HEK293 (cell line): ENCODE results near the gene PEAR1.
"Not testable (repeated sequence)": the region's sequence is repeated elsewhere in the genome, so short reads cannot be mapped to it uniquely, and the experiment has no call there.

Experiments used
- CTCF ChIA-PET: fragments of 350-600 bp; formaldehyde crosslinking; extraction: SDS; loops from one replicate; lab custom pipeline; 2021; ENCODE audit warnings: antibody characterized with exemption; lab: Yijun Ruan, JAX
- POLR2A ChIA-PET: fragments of 300-600 bp; formaldehyde crosslinking; extraction: SDS; loops from one replicate; lab custom pipeline; 2020; ENCODE audit warnings: antibody characterized with exemption, inconsistent platforms; lab: Yijun Ruan, JAX
- H3K27ac ChIP-seq: fragments of 200-500 bp; sonication (Bioruptor generic); 2 replicates; pipeline ENCODE4 v1.5.1; 2014; ENCODE audit warnings: low read depth, low read length, control low read depth, inconsistent platforms; ENCODE audit errors: extremely low read depth
- H3K36me3 ChIP-seq, 2 experiments: fragments of 200-500 bp in 1 of 2; sonication (Bioruptor generic) in 1 of 2; 1 replicate in 1 of 2; 2 replicates in 1 of 2; pipeline ENCODE4 v1.5.1; 2014 to 2017; ENCODE audit warnings: inconsistent platforms in 2 of 2, low read length in 2 of 2; ENCODE audit not compliant: control insufficient read depth in 2 of 2, insufficient read depth in 1 of 2
- H3K4me1 ChIP-seq: fragments of 200-500 bp; sonication (Bioruptor generic); 2 replicates; pipeline ENCODE4 v1.5.1; 2014; ENCODE audit warnings: mild to moderate bottlenecking, low read length, inconsistent platforms; ENCODE audit not compliant: control insufficient read depth, insufficient read depth
- H3K4me3 ChIP-seq: 2 replicates; pipeline ENCODE4 v1.5.1; 2011; ENCODE audit warnings: low read depth, mild to moderate bottlenecking, control low read depth, low read length, moderate library complexity
- H3K9me3 ChIP-seq: fragments of 200-500 bp; sonication (Bioruptor generic); 2 replicates; pipeline ENCODE4 v1.5.1; 2014; ENCODE audit warnings: low read depth, low read length, inconsistent platforms; ENCODE audit not compliant: control insufficient read depth, insufficient read depth
- BCL11B ChIP-seq: fragments of 450-650 bp; formaldehyde crosslinking; IDR thresholded peaks from 2 replicates; pipeline ENCODE4 v1.5.1; 2016; ENCODE audit warnings: low read depth, missing biosample characterization, missing genetic modification characterization
- CTCF ChIP-seq: fragments of 450-650 bp; formaldehyde crosslinking; IDR thresholded peaks from 2 replicates; pipeline ENCODE4 v1.5.1; 2016; ENCODE audit warnings: missing biosample characterization, missing genetic modification characterization
- FEZF1 ChIP-seq: fragments of 450-650 bp; formaldehyde crosslinking; IDR thresholded peaks from 2 replicates; pipeline ENCODE4 v1.5.1; 2016; ENCODE audit warnings: missing biosample characterization, missing genetic modification characterization
- KLF8 ChIP-seq: fragments of 450-650 bp; formaldehyde crosslinking; IDR thresholded peaks from 2 replicates; pipeline ENCODE4 v1.5.1; 2016; ENCODE audit warnings: missing biosample characterization, missing genetic modification characterization
- KLF9 ChIP-seq: fragments of 450-650 bp; formaldehyde crosslinking; IDR thresholded peaks from 2 replicates; pipeline ENCODE4 v1.5.1; 2016; ENCODE audit warnings: missing biosample characterization, missing genetic modification characterization, low read depth
- PRDM10 ChIP-seq: fragments of 450-650 bp; formaldehyde crosslinking; IDR thresholded peaks from 2 replicates; pipeline ENCODE4 v1.5.1; 2016; ENCODE audit warnings: missing biosample characterization, missing genetic modification characterization
- SCRT2 ChIP-seq: fragments of 450-650 bp; formaldehyde crosslinking; IDR thresholded peaks from 2 replicates; pipeline ENCODE4 v1.5.1; 2016; ENCODE audit warnings: missing biosample characterization, missing genetic modification characterization
- ZBTB26 ChIP-seq: fragments of 450-650 bp; formaldehyde crosslinking; optimal IDR thresholded peaks from 2 replicates; pipeline ENCODE3; 2016; ENCODE audit warnings: missing biosample characterization, mild to moderate bottlenecking, missing genetic modification characterization
- ZBTB44 ChIP-seq: fragments of 450-650 bp; IDR thresholded peaks from 2 replicates; pipeline ENCODE4 v1.5.1; 2018; ENCODE audit warnings: missing biosample characterization, mild to moderate bottlenecking, missing genetic modification characterization
- ZFHX2 ChIP-seq: fragments of 450-650 bp; formaldehyde crosslinking; conservative IDR thresholded peaks from 2 replicates; pipeline ENCODE4 v1.5.1; 2016; ENCODE audit warnings: missing biosample characterization, missing genetic modification characterization
- ZIC2 ChIP-seq: fragments of 450-650 bp; formaldehyde crosslinking; IDR thresholded peaks from 2 replicates; pipeline ENCODE4 v1.5.1; 2016; ENCODE audit warnings: missing biosample characterization, missing genetic modification characterization
- ZNF10 ChIP-seq: fragments of 450-650 bp; formaldehyde crosslinking; IDR thresholded peaks from 2 replicates; pipeline ENCODE4 v1.5.1; 2017; ENCODE audit warnings: missing biosample characterization, missing genetic modification characterization
- ZNF175 ChIP-seq: fragments of 450-650 bp; formaldehyde crosslinking; IDR thresholded peaks from 2 replicates; pipeline ENCODE4 v1.5.1; 2016; ENCODE audit warnings: missing biosample characterization, missing genetic modification characterization
- ZNF223 ChIP-seq: fragments of 450-650 bp; formaldehyde crosslinking; IDR thresholded peaks from 2 replicates; pipeline ENCODE4 v1.5.1; 2016; ENCODE audit warnings: missing biosample characterization, missing genetic modification characterization
- ZNF324 ChIP-seq: fragments of 450-650 bp; formaldehyde crosslinking; IDR thresholded peaks from 2 replicates; pipeline ENCODE4 v1.5.1; 2016; ENCODE audit warnings: missing biosample characterization, missing genetic modification characterization
- ZNF335 ChIP-seq: fragments of 450-650 bp; formaldehyde crosslinking; conservative IDR thresholded peaks from 2 replicates; pipeline ENCODE4 v1.5.1; 2016; ENCODE audit warnings: missing biosample characterization, missing genetic modification characterization
- ZNF394 ChIP-seq: fragments of 450-650 bp; formaldehyde crosslinking; IDR thresholded peaks from 2 replicates; pipeline ENCODE4 v1.5.1; 2016; ENCODE audit warnings: missing biosample characterization, missing genetic modification characterization, mild to moderate bottlenecking, moderate library complexity, borderline replicate concordance
- ZNF530 ChIP-seq: fragments of 450-650 bp; formaldehyde crosslinking; IDR thresholded peaks from 2 replicates; pipeline ENCODE4 v1.5.1; 2016; ENCODE audit warnings: low read depth, missing biosample characterization, missing genetic modification characterization
- ZNF544 ChIP-seq: fragments of 450-650 bp; formaldehyde crosslinking; IDR thresholded peaks from 2 replicates; pipeline ENCODE4 v1.5.0; 2017; ENCODE audit warnings: missing biosample characterization, missing genetic modification characterization
- ZNF692 ChIP-seq: fragments of 450-650 bp; formaldehyde crosslinking; IDR thresholded peaks from 2 replicates; pipeline ENCODE4 v1.5.1; 2016; ENCODE audit warnings: missing biosample characterization, missing genetic modification characterization
- ZXDB ChIP-seq: fragments of 450-650 bp; formaldehyde crosslinking; IDR thresholded peaks from 2 replicates; pipeline ENCODE4 v1.5.1; 2016; ENCODE audit warnings: missing biosample characterization, missing genetic modification characterization

The PEAR1 gene

GRCh38 chr1:156926175-156926574, 32.7 kb downstream of the PEAR1 start (continued):
- TF ChIP-seq ZIC2 (tag by site-specific recombination) (peak; percentile 98), FEZF1 (tag by site-specific recombination) (peak; percentile 78), PRDM10 (tag by site-specific recombination) (peak; percentile 25; the same call in 1 of the 2 replicates), ZNF692 (tag by site-specific recombination) (0 out of 2 replicates have a peak, but pooled peaks have one; percentile 35), ZNF530 (tag by site-specific recombination) (no peak), ZNF223 (peak; percentile 95), ZBTB44 (peak; percentile 14; the same call in 1 of the 2 replicates)

- ChIA-PET CTCF (interaction anchor here (0.5 to 11.9 kb wide), 20 partner anchors 10 to 1468 kb away, joined by 3 to 199 read pairs (median 8); partner anchors contain the start of genes NTRK1 and PEAR1), POLR2A (interaction anchor here (0.9 to 1.4 kb wide), 2 partner anchors 37 to 198 kb away, joined by 3 to 4 read pairs; partner anchors contain the start of genes ISG20L2 and METTL25B)
- not testable (repeated sequence) for H3K4me3 ChIP-seq
Measured at GRCh38 chr1:156926695-156927094, 33.2 kb downstream of the PEAR1 start.

GRCh38 chr1:156927215-156928042, 33.9 kb downstream of the PEAR1 start:
- peak overlapping the region; percentile 33 for H3K4me3 ChIP-seq
- H3K4me1 ChIP-seq: no peaks in the 10 kb centered on the region; the same call in 1 of the 2 replicates
- ChIA-PET POLR2A (interaction anchor here (0.7 to 1.4 kb wide), 5 partner anchors 35 to 238 kb away, joined by 3 to 4 read pairs (median 4); partner anchors contain the start of genes ISG20L2 and METTL25B), CTCF (interaction anchor here (0.6 to 11.9 kb wide), 42 partner anchors 8 to 303 kb away, joined by 3 to 199 read pairs (median 5); partner anchors contain the start of genes NTRK1, PEAR1 and PRCC)
- H3K36me3 ChIP-seq: no peaks in the 10 kb centered on the region
- H3K9me3 ChIP-seq: no peaks in the 10 kb centered on the region
- no peak overlapping the region; the same call in 1 of the 2 replicates for H3K27ac ChIP-seq
- no peak for TF ChIP-seq ZNF544 (tag by site-specific recombination)
- no peak for TF ChIP-seq ZNF324 (tag by site-specific recombination)
- 0 out of 2 replicates have a peak, but pooled peaks have one; percentile 17 for TF ChIP-seq ZNF10
- peak; percentile 67 for TF ChIP-seq ZBTB26
- TF ChIP-seq CTCF (tag by site-specific recombination): peak; percentile 90
- TF ChIP-seq ZXDB (tag by site-specific recombination): peak; percentile 57; the same call in 1 of the 2 replicates
- no peak for TF ChIP-seq ZNF175 (tag by site-specific recombination)
- peak; percentile 84 for TF ChIP-seq KLF9 (tag by site-specific recombination)
- TF ChIP-seq KLF8 (tag by site-specific recombination): peak; percentile 93
- TF ChIP-seq BCL11B (tag by site-specific recombination): 0 out of 2 replicates have a peak, but pooled peaks have one; percentile 37
- TF ChIP-seq ZNF335 (tag by site-specific recombination): peak; percentile 86
- 0 out of 2 replicates have a peak, but pooled peaks have one; percentile 15 for TF ChIP-seq ZNF394
- 0 out of 2 replicates have a peak, but pooled peaks have one; percentile 24 for TF ChIP-seq SCRT2 (tag by site-specific recombination)
- TF ChIP-seq ZFHX2: peak; percentile 96

More at GRCh38 chr1:156926695-156927094, 33.2 kb downstream of the PEAR1 start:
- H3K9me3 ChIP-seq, H3K27ac ChIP-seq, H3K4me1 ChIP-seq, H3K36me3 ChIP-seq: not testable (repeated sequence)
